Subcutaneous abdominal adipose tissue (tissue), 5 donors: Measurements from ENCODE around the gene KCTD15.

Experiments
- H3K27ac ChIP-seq: one replicate; pipeline ENCODE4 v1.7.0; 2013; ENCODE audit warnings: low read depth, mild to moderate bottlenecking, inconsistent platforms, low read length, moderate library complexity
- H3K27me3 ChIP-seq, 5 donors: one replicate each; pipeline ENCODE4 v1.7.0; 2013; ENCODE audit warnings: low read length in 5 of 5, inconsistent platforms in 1 of 5; ENCODE audit not compliant: control insufficient read depth in 5 of 5, insufficient read depth in 4 of 5
- H3K36me3 ChIP-seq, 5 donors: one replicate each; pipeline ENCODE4 v1.7.0; 2013; ENCODE audit warnings: low read length in 5 of 5; ENCODE audit not compliant: control insufficient read depth in 5 of 5, insufficient read depth in 5 of 5
- H3K4me1 ChIP-seq, 5 donors: one replicate each; pipeline ENCODE4 v1.7.0; 2013; ENCODE audit warnings: low read length in 5 of 5, mild to moderate bottlenecking in 3 of 5, moderate library complexity in 1 of 5; ENCODE audit not compliant: control insufficient read depth in 5 of 5, insufficient read depth in 5 of 5
- H3K4me3 ChIP-seq, 5 donors: one replicate each; pipeline ENCODE4 v1.7.0; 2013; ENCODE audit warnings: low read length in 5 of 5, low read depth in 1 of 5
- H3K9ac ChIP-seq, 5 donors: one replicate each; pipeline ENCODE4 v1.7.0; 2013; ENCODE audit warnings: low read length in 5 of 5, mild to moderate bottlenecking in 4 of 5, moderate library complexity in 3 of 5
- H3K9me3 ChIP-seq, 5 donors: one replicate each; pipeline ENCODE4 v1.7.0; 2013; ENCODE audit warnings: low read length in 5 of 5; ENCODE audit not compliant: control insufficient read depth in 5 of 5
- donor health status: healthy.
- donor health status: healthy.
- donor health status: healthy.
- donor health status: healthy.
- donor health status: healthy.

Gene KCTD15

DNA sequence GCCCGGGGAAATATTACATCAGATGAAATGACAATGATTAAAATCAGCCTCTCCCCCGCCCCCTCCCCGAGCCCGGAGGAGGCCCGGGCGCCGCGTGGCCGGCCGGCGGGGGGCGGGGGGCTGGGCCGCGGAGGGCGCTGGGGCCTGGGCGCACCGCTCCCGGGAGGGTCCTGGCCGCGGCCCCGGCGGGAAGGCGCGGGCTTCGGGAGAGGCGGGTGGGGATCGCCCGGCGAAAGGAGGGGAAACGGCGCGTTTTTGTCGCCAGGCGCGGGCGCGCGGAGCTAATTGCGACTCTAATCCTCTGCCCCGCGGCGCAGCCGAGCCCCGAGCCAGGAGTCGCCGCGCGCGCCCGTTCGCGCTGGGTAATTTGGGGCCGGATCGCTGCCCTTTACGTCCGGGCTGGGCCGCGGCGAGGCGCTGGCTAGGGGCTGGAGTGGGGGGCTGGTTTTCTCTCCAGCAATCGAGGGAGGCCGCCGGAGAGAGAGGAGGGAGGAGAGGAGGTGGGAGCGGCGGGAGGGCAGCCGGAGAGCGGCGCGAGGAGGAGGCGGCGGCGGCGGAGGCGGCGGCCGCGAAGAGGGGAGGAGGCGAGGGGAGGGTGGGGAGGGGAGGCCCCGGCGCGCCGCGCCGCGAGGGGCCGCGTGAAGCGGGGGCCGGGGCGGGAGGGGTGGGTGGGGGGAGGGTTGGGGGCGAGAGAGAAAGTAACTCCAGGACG lies at the start of gene KCTD15:
Gene KCTD15, plus strand, starts transcription at position 707 of the 712 bp plus-strand sequence. CDS start 3,585 bp downstream, outside the sequence.
- H3K9ac ChIP-seq: peak within 1 kb of the TSS in 4 of 5 donors; percentile 28 to 51 (median 44)
- peaks cover 0 to 40% (median 26%) of the 10 kb centered on the region in 5 donors for H3K4me1 ChIP-seq
- H3K27me3 ChIP-seq: peaks cover 7 to 29% (median 16%) of the 10 kb centered on the region in 5 donors

GRCh38 chr19:33747273-33747672 lies 49.4 kb upstream of the KCTD15 start:
- Histone ChIP-seq H3K9me3 (no peaks in the 10 kb centered on the region), H3K4me3 (no peak overlapping the region), H3K27me3 (peaks cover 0 to 26% (median 16%) of the 10 kb centered on the region in 5 donors), H3K4me1 (no peaks in the 10 kb centered on the region), H3K36me3 (no peaks in the 10 kb centered on the region), H3K27ac (no peak overlapping the region), H3K9ac (no peak overlapping the region)

More for the DNA sequence above, at the start of gene KCTD15:
- H3K4me3 ChIP-seq: peak within 1 kb of the TSS in 4 of 5 donors; percentile 66 to 78 (median 74)
- H3K36me3 ChIP-seq: peaks cover 0 to 11% (median 5%) of the 10 kb centered on the region in 5 donors
- H3K9me3 ChIP-seq: no peaks in the 10 kb centered on the region
- peak within 1 kb of the TSS; percentile 57 for H3K27ac ChIP-seq

GRCh38 chr19:33748231-33748630 lies 48.4 kb upstream of the KCTD15 start:
- Histone ChIP-seq H3K4me3 (no peak overlapping the region), H3K4me1 (no peaks in the 10 kb centered on the region), H3K27me3 (peaks cover 0 to 24% (median 16%) of the 10 kb centered on the region in 5 donors), H3K36me3 (no peaks in the 10 kb centered on the region), H3K27ac (no peak overlapping the region), H3K9ac (no peak overlapping the region), H3K9me3 (no peaks in the 10 kb centered on the region)

- Histone ChIP-seq H3K27ac (no peak overlapping the region), H3K4me1 (no peaks in the 10 kb centered on the region), H3K27me3 (peaks cover 0 to 24% (median 17%) of the 10 kb centered on the region in 5 donors), H3K9ac (no peak overlapping the region), H3K9me3 (no peaks in the 10 kb centered on the region), H3K36me3 (no peaks in the 10 kb centered on the region), H3K4me3 (no peak overlapping the region)
These were observed 47.7 kb upstream of the KCTD15 start for GRCh38 chr19:33749016-33749415.

DNA sequence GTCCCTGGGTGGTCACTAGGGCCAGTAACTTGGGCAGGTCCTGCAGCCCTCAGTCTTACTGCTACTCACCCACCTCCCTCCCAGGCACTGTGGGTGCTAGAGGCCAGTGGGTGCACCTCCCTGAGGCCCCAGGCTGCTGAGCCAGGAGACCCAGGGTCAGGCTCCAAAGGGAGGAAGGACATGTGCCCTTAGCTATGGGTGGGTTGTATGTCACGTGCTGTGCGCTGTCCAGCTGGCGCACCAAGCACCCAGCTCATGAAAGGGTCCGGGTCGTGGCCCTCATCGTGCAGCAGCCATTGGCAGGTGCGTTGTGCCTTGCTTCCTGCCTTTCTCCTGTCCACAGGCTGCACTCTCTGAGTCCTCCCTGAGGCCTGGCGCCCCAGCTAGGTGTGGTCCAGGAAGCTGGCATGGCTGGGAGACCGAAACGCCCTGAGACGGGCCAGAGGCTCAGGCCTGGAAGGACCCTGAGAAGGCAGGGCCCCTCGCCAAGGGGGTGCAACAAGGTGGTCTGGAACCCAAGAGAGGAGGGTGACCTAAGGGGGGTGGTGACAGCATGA lies 47.0 kb upstream of the KCTD15 start:
- H3K27ac ChIP-seq: no peak overlapping the region
- no peaks in the 10 kb centered on the region for H3K4me1 ChIP-seq
- peaks cover 0 to 31% (median 24%) of the 10 kb centered on the region in 5 donors for H3K27me3 ChIP-seq
- no peak overlapping the region for H3K9ac ChIP-seq
- no peaks in the 10 kb centered on the region for H3K9me3 ChIP-seq
- no peaks in the 10 kb centered on the region for H3K36me3 ChIP-seq
- no peak overlapping the region for H3K4me3 ChIP-seq

DNA sequence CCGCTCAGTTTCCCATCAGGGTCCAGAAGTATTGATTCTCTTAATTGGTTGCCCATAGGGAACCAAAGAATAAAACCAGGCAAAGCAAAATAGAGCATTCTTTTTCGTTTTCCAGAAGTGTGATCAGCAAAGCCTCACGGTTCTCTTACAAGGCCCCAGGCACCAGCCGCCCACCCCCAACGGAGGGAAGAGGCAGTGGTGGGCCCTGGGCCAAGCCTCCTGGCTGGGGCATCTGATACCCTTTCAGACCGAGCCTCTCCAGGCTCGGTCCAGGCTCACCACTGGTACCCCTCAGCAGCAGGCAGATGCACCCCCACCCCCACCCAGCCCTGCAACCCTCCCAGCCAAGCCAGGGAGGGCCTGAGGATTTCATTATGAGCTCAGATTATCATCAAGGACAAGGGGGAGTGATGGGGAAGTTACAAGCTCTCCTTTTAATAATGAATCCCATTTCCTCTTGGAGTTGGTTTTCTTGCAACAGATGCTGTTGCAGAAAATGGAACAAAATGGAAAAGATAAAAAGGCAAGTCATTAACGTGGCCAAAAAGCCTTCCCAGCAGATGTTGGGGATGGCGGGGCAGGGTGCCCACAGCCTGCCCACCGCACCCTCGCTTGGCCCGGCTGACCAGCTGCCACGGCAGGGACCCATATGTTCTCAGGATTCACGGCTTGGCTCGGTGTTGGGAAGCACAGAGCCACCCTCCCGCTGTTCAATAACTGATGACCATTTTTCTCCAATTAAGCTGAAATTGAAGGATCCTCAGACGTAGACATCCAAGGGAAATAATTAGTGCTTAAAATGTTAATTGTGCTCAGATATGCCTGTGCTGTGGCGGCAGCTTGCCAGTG lies 45.9 kb upstream of the KCTD15 start:
- no peaks in the 10 kb centered on the region for H3K36me3 ChIP-seq

GRCh38 chr19:33751436-33751770 lies 45.3 kb upstream of the KCTD15 start:
- H3K27me3 ChIP-seq: peaks cover 10 to 40% (median 21%) of the 10 kb centered on the region in 5 donors

More for the DNA sequence above, 45.9 kb upstream of the KCTD15 start:
- Histone ChIP-seq H3K9me3 (no peaks in the 10 kb centered on the region), H3K27ac (no peak overlapping the region), H3K27me3 (peaks cover 7 to 40% (median 21%) of the 10 kb centered on the region in 5 donors), H3K4me1 (no peaks in the 10 kb centered on the region), H3K4me3 (no peak overlapping the region), H3K9ac (no peak overlapping the region)

GRCh38 chr19:33752018-33752800 lies 44.5 kb upstream of the KCTD15 start:
- Histone ChIP-seq H3K4me1 (no peaks in the 10 kb centered on the region), H3K36me3 (no peaks in the 10 kb centered on the region), H3K27ac (no peak overlapping the region), H3K4me3 (no peak overlapping the region), H3K27me3 (peaks cover 10 to 36% (median 21%) of the 10 kb centered on the region in 5 donors), H3K9ac (no peak overlapping the region), H3K9me3 (no peaks in the 10 kb centered on the region)

More at GRCh38 chr19:33751436-33751770, 45.3 kb upstream of the KCTD15 start:
- H3K27ac ChIP-seq: no peak overlapping the region
- H3K9ac ChIP-seq: no peak overlapping the region
- H3K4me3 ChIP-seq: no peak overlapping the region
- H3K36me3 ChIP-seq: no peaks in the 10 kb centered on the region
- H3K4me1 ChIP-seq: no peaks in the 10 kb centered on the region
- no peaks in the 10 kb centered on the region for H3K9me3 ChIP-seq

- Histone ChIP-seq H3K9ac (no peak overlapping the region), H3K4me3 (no peak overlapping the region), H3K4me1 (no peaks in the 10 kb centered on the region), H3K36me3 (no peaks in the 10 kb centered on the region), H3K27me3 (peaks cover 10 to 32% (median 21%) of the 10 kb centered on the region in 5 donors), H3K9me3 (no peaks in the 10 kb centered on the region), H3K27ac (no peak overlapping the region)
These were observed 43.7 kb upstream of the KCTD15 start for GRCh38 chr19:33752945-33753344.
